GM21528 (cell line): ENCODE results near the gene SLC26A1.
"Not testable (repeated sequence)": the region's sequence is repeated elsewhere in the genome, so short reads cannot be mapped to it uniquely, and the experiment has no call there.

ENCODE experiments used
- ATAC-seq: cut with Tn5 transposase; IDR thresholded peaks from one replicate; pipeline ENCODE4 v1.9.1; 2021; ENCODE audit warnings: mild to moderate bottlenecking, moderate library complexity; ENCODE audit not compliant: unreplicated experiment, low FRiP score

SLC26A1 gene

GRCh38 chr4:945274-946102 is 47.7 kb downstream of the SLC26A1 start:
- ATAC-seq: no peak

- ATAC-seq: not testable (repeated sequence)
Observed at GRCh38 chr4:939508-939907, 53.7 kb downstream of the SLC26A1 start.
